Activated CD4-positive, CD25-positive, alpha-beta regulatory T cell treated with anti-CD3 and anti-CD28 coated beads, Interleukin-2, amount 50 U/mL, for 24 hours (primary cell): ENCODE measurements around the gene CLTCL1.
"Not testable (repeated sequence)": the region's sequence is repeated elsewhere in the genome, so short reads cannot be mapped to it uniquely, and the experiment has no call there.

Source experiments
- ATAC-seq, 2 donors: fragments of 150-1000 bp; cut with Tn5 transposase; one replicate each; pipeline ENCODE4 v1.10.0; 2021; ENCODE audit warnings: mild to moderate bottlenecking in 1 of 2, moderate library complexity in 1 of 2

Gene CLTCL1

DNA sequence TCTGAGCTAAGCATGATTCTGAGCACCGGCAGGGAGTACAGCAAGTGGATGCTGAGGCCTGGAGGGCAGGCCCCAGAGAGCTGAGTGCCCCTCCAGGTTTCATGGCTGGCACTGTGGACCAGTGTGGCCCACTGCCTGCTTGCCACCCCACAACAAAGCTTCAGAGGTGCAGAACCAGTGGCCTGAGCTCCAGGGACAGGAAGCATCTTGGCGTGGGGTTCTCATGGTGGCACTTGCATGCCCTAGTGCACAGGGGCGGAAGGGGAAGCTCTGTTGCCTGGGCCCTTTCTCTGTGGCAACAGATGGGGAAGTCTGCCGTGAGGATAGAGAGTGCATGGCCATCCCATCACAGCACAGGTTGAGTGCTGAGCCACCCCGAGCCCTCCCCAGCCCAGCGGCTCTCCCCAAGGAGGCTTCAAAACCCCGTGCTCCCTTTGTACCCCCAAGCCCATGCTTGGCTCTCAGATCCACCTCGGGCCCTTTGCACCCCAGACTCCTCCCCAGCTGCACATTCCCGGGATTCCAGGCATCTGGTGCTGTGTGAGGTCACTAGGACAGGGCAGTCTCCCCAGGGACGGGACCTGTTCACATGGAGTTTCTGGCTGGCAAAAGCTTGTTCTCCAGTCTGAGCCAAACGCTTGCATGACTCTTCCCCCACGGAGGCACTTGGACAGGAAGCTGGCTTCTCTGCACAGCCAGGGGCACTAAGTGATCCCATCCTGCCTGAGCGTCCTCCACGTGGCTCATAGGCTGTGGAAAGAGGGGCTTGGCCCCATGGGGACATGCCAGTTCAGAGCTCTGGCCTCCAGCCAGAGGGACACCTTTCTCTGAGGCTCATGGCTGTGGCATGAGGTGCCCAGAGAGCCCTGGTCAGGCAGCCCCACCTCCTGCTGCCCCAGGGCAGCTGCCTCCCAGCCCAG, 117.2 kb downstream of the CLTCL1 start:
- ATAC-seq, result no peak

DNA sequence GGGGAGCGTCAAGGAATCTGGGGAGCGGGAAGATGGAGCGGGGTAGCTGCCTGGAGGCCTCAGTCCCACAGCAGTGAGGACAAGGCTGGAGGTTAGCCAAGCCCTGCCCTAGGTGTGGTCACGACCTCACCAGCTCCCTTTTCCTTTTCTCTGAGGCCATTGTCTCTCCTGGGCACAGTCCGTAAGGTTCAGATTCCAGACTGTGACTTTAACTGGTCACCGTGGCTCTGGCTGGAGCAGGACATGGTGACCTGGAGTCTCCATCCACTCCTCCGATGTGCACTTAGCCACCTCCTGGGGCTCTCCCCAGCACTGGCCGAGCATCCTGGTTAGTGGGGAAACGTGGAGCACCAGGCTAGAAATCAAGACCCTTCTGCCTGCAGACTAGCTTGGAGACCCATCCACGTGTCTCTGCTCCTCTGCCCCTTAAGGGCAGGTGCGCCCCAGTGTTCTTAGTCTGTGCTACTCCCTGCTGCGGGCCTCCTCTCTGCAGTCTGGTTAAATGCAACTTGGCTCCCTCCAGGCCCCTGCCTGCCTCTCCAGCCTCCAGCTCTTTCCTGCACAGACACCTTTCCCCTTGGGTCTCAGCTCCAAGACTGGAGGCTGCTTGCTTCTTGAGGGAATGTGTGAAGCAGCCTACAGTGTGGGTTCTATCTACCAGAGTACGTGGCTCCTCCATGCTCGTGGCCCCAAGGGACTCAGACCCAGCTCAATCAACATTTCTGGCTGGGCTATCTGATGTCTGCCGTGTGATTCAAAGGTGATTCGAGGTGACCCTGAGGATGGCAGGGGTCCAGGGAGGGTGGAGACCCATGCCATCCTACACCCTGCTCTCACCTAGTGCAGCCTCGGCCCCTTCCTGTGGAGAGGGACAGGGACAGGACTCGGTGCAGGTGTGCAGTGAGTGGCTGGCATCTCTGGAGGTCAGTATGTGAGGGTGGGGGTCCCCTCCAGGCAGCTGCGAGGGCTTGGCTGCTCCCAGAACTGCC, 118.2 kb downstream of the CLTCL1 start:
- no peak for ATAC-seq

GRCh38 chr22:19172213-19173046, 119.1 kb downstream of the CLTCL1 start:
- no peak for ATAC-seq

GRCh38 chr22:19169947-19170318, 121.6 kb downstream of the CLTCL1 start:
- ATAC-seq, result no peak

- no peak for ATAC-seq
These were observed 122.2 kb downstream of the CLTCL1 start for GRCh38 chr22:19169002-19169946.

- no peak for ATAC-seq
These were observed 123.2 kb downstream of the CLTCL1 start for GRCh38 chr22:19168088-19168890.

GRCh38 chr22:19167106-19167869, 124.2 kb downstream of the CLTCL1 start:
- no peak for ATAC-seq

- ATAC-seq, result no peak
These were observed 125.1 kb downstream of the CLTCL1 start for GRCh38 chr22:19166421-19166820.

GRCh38 chr22:19164425-19164824, 127.1 kb downstream of the CLTCL1 start:
- ATAC-seq, result no peak

DNA sequence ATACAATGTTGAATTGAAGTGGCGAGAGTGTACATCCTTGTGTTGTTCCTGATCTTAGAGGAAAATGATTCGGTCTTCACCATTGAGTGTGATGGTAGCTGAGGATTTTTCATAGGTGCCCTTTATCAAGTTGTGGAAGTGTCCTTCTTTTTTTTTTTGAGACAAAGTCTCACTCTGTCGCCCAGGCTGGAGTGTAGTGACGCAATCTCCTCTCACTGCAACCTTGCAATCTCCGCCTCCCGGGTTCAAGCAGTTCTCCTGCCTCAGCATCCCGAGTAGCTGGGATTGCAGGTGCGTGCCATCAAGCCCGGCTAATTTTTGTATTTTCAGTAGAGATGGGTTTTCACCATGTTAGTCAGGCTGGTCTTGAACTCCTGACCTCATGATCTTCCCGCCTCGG, 132.9 kb downstream of the CLTCL1 start:
- ATAC-seq, result not testable (repeated sequence)

GRCh38 chr22:19156109-19156508, 135.4 kb downstream of the CLTCL1 start:
- ATAC-seq, result not testable (repeated sequence)

DNA sequence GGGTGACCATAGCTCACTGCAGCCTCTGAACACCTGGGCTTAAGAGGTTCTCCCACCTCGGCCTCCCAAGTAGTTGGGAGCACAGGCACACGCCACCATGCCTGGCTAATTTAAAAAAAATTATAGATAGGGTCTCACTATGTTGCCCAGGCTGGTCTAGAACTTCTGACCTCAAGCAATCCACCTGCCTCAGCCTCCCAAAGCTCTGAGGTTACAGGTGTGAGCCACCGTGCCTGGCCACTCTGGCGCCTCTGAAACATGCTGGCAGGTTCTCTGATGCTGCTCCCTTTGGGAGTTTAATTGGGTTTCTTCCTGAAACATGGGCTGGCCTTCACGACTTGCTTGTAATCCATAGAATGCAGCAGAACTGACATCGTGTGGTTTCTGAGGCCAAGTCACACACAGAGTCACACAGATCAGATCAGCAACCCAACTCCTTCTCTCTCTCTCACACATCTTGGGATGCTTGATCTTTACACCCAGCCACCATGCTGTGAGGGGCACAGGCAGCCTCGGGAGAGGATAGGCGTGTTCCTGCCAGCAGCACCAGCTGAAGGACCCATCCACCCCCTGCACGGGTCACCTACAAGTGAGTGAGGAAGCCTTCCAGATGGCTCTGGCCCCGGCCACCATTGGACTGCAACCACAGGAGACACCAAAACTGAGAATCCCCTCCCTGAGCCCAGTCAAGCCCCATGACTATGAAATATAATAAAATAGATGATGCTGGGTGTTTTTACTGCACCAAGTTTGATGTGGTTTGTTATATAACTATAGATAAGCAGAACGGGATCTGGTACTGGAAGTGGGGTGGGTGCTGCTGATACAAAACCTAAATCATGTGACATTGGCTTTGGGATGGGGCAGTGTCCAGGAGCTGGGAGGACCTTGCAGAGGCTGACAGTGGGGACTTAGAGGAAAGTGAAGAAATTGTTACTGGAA, 138.3 kb downstream of the CLTCL1 start:
- ATAC-seq, result no peak

- ATAC-seq, result no peak
These were observed 140.0 kb downstream of the CLTCL1 start for GRCh38 chr22:19151329-19152191.

- ATAC-seq, result no peak
These were observed 140.8 kb downstream of the CLTCL1 start for GRCh38 chr22:19150482-19151328.

- ATAC-seq, result peak in 1 of 2 donors; percentile 18
These were observed 141.5 kb downstream of the CLTCL1 start, which contains the start of gene GSC2 for GRCh38 chr22:19149991-19150390. TSS of gene GSC2 (minus strand) at chr22:19150292. CDS start at chr22:19150283, 9 bp downstream.
